PFSK-1 (cell line): ENCODE results near the gene BEGAIN.

Source experiments
- FOXP2 ChIP-seq: optimal IDR thresholded peaks from 2 replicates; pipeline ENCODE3; 2011; ENCODE audit warnings: borderline replicate concordance, control low read depth, inconsistent platforms; ENCODE audit not compliant: insufficient read depth; ENCODE audit errors: extremely low read length, extremely low read depth
- POLR2AphosphoS5 ChIP-seq: IDR thresholded peaks from 2 replicates; pipeline ENCODE4 v1.6.1; 2012; ENCODE audit warnings: low read depth, mild to moderate bottlenecking, control low read depth, low read length, moderate library complexity
- SIN3A ChIP-seq: IDR thresholded peaks from 2 replicates; pipeline ENCODE4 v1.6.1; 2012; ENCODE audit warnings: mild to moderate bottlenecking, low read length, moderate library complexity, borderline replicate concordance; ENCODE audit not compliant: insufficient read depth
- TAF1 ChIP-seq: IDR thresholded peaks from 2 replicates; pipeline ENCODE4 v1.6.1; 2012; ENCODE audit warnings: low read length, control low read depth, borderline replicate concordance; ENCODE audit not compliant: insufficient read depth
- TF ChIP-seq, protein P1 (sequence below), 2 experiments: IDR thresholded peaks; 2 replicates each; pipeline versions ENCODE4 v1.6.1 to v1.8.0; 2011 to 2012; ENCODE audit warnings: low read depth in 2 of 2, low read length in 2 of 2, control low read depth in 1 of 2, inconsistent platforms in 1 of 2, mild to moderate bottlenecking in 1 of 2, moderate library complexity in 1 of 2; ENCODE audit not compliant: insufficient read depth in 1 of 2

The BEGAIN gene

DNA sequence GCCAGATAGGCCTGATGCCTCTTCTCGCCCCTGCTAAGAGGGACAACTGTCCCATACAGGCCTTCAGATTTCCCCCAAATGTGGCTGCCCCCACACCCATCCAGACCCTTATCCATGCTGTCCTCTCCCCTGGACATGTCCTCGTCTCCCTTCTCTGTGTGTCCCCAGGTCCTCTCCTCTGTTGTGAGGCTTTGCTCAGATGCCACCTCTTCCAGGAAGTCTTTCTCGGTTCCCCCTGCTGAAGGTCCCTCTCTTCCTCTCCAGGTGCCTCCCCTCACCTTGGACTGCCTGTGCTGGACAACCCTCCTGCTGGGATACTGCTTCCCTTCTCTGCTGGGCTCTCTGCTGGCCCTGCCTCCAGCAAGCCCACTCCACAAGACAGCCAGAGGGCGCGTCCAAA lies 33.7 kb downstream of the BEGAIN start:
- no peak for TF ChIP-seq FOXP2

DNA sequence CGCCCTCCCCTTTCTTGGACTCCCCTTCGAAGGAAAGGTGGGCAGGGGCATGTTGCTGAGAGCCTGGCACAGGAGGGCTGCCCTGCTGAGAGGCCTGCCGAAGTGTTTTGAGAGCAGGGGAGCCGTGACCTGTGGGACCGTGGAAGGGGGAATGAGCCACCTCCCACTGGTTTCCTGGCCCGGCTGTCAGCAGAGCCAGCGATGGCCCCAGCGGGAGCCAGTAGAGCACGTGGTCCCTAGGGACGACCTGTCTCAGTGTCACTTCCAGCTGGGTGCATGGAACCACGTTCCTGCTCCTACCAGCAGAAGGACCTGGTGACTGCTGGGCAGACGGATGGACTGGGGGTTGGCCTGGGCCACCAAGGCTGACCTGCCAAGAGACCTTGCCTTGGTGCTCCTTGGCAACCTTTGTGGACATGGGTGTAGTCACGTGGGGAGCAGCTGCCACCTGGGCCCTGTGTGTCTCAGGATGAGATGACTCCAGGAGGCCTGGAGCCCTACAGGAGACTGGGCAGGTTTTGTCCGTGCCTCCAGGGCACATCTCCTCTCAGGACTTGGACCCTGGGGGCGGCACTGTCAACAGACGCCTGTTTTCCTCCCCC lies 34.6 kb downstream of the BEGAIN start:
- TF ChIP-seq, protein P1, sequence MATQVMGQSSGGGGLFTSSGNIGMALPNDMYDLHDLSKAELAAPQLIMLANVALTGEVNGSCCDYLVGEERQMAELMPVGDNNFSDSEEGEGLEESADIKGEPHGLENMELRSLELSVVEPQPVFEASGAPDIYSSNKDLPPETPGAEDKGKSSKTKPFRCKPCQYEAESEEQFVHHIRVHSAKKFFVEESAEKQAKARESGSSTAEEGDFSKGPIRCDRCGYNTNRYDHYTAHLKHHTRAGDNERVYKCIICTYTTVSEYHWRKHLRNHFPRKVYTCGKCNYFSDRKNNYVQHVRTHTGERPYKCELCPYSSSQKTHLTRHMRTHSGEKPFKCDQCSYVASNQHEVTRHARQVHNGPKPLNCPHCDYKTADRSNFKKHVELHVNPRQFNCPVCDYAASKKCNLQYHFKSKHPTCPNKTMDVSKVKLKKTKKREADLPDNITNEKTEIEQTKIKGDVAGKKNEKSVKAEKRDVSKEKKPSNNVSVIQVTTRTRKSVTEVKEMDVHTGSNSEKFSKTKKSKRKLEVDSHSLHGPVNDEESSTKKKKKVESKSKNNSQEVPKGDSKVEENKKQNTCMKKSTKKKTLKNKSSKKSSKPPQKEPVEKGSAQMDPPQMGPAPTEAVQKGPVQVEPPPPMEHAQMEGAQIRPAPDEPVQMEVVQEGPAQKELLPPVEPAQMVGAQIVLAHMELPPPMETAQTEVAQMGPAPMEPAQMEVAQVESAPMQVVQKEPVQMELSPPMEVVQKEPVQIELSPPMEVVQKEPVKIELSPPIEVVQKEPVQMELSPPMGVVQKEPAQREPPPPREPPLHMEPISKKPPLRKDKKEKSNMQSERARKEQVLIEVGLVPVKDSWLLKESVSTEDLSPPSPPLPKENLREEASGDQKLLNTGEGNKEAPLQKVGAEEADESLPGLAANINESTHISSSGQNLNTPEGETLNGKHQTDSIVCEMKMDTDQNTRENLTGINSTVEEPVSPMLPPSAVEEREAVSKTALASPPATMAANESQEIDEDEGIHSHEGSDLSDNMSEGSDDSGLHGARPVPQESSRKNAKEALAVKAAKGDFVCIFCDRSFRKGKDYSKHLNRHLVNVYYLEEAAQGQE (IDR thresholded peaks at IDR 0.05; ENCODE audit: insufficient read depth in 1 of 2, low read depth in 2 of 2, low read length in 2 of 2): no peak
- TF ChIP-seq TAF1 (no peak), POLR2AphosphoS5 (no peak), FOXP2 (no peak), SIN3A (no peak)

DNA sequence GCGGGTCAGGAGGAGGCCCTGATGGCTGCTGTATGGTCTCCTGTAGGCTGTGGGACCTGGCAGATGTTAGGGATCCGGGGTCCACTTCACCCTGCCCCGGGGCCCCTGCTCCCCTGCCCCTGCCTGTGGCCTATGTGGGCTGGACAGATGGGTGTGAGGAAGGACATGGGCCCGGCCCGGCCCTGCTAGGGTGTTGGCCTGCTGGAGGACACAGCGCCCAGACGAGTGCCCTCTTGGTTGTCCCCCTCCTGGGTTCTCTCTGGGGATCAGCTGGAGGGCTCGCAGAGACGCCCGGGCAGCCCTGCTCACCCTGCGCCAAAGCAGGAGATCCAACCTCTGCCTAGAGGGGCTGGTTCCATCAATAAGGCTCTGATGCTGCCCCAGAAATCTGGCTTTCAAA lies 36.2 kb downstream of the BEGAIN start:
- no peak for TF ChIP-seq POLR2AphosphoS5
- TF ChIP-seq FOXP2: no peak

DNA sequence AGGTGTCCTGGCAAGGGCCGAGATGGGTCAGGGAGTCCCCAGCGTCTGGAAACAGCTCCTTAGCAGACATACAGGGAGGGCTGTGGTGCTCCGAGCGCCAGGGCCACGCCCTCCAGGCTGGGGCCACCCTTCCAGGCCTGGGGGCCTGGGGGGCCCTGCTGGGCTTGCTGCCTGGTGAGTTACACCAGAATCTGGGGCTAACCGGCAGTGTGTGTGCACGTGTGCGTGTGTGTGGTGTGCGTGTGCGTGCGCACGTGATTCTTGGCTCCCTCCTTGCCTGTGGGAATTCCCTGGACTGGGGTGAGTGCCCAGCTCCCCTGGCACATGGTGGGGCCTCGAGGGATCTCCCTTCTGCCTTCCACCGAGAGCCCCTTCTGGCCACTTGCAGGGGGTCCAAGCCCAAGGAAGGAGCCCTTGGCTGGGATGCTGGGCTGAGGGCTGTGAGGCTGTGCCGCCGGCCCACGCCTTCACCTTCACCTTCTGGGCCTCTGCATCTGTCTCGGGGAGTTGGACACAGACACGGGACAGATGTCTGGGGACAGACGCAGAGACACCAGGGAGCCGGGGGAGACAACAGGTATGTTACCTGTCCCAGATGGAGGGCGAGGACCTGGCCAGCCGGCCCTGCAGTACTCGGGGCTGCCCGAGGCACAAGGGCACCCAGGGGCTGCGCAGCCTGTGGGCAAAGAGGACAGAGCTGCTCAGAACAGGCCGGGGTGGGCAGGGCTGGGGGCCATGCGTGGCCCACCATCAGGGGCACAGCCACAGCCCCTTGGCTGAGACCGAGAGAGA lies 37.2 kb downstream of the BEGAIN start:
- TF ChIP-seq POLR2AphosphoS5 (no peak), FOXP2 (no peak), SIN3A (no peak), TAF1 (no peak)
- TF ChIP-seq, protein P1 (IDR thresholded peaks at IDR 0.05; ENCODE audit: insufficient read depth in 1 of 2, low read depth in 2 of 2, low read length in 2 of 2): no peak

- TF ChIP-seq, protein P1 (IDR thresholded peaks at IDR 0.05; ENCODE audit: insufficient read depth in 1 of 2, low read depth in 2 of 2, low read length in 2 of 2): no peak
- TF ChIP-seq FOXP2: no peak
- no peak for TF ChIP-seq SIN3A
- TF ChIP-seq TAF1: no peak
- TF ChIP-seq POLR2AphosphoS5: no peak
Observed at GRCh38 chr14:100548939-100549338, 38.3 kb downstream of the BEGAIN start.

- TF ChIP-seq SIN3A (no peak), TAF1 (no peak), POLR2AphosphoS5 (no peak), FOXP2 (no peak)
Observed at GRCh38 chr14:100548295-100548655, 38.9 kb downstream of the BEGAIN start.
